SH-SY5Y (cell line): ENCODE data around the gene AKAP7.

ENCODE experiments used
- GATA2 ChIP-seq: IDR thresholded peaks from 2 replicates; pipeline ENCODE4 v1.6.1; 2011; ENCODE audit warnings: mild to moderate bottlenecking, low read depth, low read length
- GATA3 ChIP-seq: IDR thresholded peaks from 2 replicates; pipeline ENCODE4 v1.6.1; 2011; ENCODE audit warnings: low read depth, mild to moderate bottlenecking, low read length, moderate library complexity

AKAP7 gene

DNA sequence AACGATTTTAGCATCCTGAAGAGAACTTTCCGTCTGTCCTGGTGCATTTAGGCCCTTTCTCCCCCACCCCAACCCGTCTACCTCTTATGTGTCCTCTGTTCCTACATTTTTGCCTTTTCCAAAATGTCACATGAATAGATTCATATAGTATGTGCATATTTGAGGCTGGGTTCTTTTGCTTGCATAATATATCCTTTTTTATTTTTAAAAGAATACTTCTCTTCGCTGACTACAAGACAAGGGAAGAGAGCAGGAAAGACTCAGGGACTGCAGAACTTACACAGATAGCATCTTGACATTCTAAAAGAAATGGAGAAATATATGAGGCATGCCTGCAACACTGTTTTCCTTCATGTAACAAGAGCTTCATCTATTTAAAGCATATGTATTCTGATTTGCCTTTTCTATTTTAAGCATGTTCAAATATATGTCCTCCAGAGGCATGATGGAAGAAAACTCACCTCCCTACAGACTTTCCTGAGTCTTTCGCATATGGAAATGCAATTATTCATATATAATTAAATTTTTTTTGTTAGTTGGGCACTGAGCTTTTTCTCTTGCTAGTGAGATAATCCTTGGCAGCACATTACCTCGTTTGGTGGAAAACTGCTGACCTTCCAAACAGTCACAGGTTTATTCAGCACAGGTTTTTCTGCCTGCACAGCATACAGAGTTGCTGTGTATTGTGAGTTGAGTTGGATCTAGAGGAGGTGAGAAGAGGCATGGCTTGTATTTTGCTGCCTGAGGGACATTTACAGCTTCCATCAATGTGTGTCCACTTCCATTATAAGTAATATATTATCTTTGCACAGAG is 170.0 kb downstream of the AKAP7 start:
- TF ChIP-seq GATA3 (no peak), GATA2 (no peak)

DNA sequence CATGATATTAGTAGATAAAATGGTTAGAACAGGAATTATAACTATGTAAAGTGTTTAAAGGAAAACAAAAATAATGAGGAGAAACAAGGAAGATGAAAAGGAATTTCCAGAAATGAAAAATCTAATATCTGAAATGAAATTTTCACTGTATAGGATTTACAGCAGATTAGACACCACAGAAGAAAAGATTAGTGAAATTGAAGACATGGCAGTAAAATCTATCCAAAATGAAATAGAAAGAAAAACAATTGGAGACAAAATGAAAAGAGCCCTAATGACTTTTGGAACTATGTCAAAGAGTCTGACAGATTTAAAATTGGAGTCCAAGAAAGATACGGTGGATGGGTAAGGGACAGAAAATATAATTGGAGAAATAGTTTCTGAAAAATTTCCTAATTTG is 174.2 kb downstream of the AKAP7 start:
- TF ChIP-seq GATA2 = no peak
- TF ChIP-seq GATA3 = no peak

DNA sequence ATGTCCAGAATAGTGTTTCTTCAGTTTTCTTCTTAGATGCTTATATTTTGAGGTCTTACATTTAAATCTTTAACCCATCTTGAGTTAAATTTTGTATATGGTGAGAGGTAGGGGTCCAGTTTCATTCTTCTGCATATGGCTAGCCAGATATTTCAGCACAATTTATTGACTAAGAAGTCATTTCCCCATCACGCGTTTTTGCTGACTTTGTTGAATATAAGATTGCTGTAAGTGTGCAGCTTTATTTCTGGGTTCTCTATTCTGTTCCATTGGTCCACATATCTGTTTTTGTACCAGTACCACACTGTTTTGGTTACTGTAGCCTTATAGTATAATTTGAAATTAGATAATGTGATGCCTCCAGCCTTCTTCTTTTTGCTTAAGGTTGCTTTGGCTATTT is 179.6 kb downstream of the AKAP7 start:
- TF ChIP-seq GATA3 (no peak), GATA2 (no peak)

DNA sequence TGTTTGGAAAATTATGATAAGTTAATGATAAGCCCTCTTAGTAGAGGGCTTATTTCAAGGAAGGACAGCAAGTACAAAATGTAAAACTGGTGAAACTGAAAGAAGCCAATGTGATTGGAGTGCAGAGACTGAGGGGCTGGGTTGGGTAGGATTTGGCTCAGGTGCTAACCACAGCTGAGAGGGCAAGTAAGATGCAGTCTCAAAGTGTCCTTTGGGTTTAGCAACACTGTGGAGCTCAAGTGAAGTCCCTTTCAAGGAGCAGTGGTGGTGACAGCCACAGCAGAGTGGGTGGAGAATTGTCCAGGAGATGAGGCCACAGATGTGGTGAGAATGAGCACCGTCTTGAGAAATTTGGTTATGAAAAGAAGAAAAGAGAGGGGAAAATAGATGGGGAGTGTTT is 181.4 kb downstream of the AKAP7 start:
- no peak for TF ChIP-seq GATA2
- no peak for TF ChIP-seq GATA3

- TF ChIP-seq GATA3 = no peak
- no peak for TF ChIP-seq GATA2
Observed at GRCh38 chr6:131317516-131317915, 182.2 kb downstream of the AKAP7 start.

- TF ChIP-seq GATA2 (no peak), GATA3 (no peak)
Observed at GRCh38 chr6:131321589-131321988, 186.3 kb downstream of the AKAP7 start.

- TF ChIP-seq GATA3 (no peak), GATA2 (no peak)
Observed at GRCh38 chr6:131322125-131322524, 186.9 kb downstream of the AKAP7 start.

DNA sequence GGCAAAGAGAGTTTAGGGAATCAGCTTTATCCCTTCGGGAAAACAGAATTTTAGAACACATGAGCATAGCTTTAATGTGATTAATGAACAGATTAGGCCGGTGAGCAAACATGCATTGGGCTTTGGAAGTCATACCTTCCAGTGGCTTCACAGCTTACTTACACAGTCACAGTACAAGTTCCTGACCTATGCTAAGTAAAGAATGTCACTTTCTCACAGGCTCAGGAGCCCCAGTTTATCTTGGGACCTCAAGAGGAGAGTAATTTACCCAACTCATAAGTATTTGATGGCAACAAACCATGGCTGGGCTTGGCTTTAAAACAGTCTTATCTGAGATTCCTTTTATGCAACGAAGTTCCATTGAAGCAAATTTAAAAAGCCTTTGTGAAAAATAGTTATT is 195.9 kb downstream of the AKAP7 start:
- TF ChIP-seq GATA2 (no peak), GATA3 (no peak)

DNA sequence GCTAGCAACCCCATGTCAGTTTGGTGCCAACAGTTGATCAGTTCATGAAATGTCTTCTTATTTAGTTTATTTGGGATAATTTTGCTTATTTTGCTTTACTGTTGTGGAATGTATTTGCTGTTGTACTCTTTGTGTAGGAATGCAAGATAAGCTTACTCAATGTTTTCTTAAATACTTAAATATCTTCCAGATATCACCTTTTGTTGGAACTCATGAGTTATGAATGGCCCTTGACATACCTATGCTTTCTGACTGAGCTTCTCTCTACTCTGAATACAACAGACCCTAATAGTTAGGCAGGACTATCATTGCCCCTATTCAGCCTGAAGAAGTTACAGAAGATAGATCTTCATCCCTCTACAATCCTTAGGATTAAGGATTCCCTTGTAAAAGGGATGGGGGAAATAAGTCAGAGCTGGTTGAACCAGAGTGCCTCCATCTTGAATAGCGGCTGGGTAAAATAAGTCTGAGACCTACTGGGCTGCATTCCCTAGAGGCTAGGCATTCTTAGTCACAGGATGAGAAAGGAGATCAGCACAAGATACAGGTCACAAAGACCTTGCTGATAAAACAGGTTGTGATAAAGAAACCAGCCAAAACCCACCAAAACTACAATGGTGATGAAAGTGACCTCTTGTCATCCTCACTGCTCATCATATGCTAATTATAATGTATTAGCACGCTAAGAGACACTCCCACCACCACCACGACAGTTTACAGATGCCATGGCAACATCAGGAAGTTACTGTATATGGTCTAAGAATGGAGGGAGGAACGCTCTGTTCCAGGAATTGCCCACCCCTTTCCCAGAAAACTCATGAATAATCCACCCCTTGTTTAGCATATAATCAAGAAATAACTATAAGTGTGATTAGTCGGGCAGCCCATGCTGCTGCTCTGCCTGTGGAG is 196.9 kb downstream of the AKAP7 start:
- TF ChIP-seq GATA2 (no peak), GATA3 (no peak)
